Karpas-422 (cell line): ENCODE measurements around the gene APOBR. TPM values are rescaled to one million over a fixed set of nuclear protein-coding genes. Genes with fewer than 3 reads are reported as not detected.
"Not testable (repeated sequence)": the region's sequence is repeated elsewhere in the genome, so short reads cannot be mapped to it uniquely, and the experiment has no call there.

Source experiments
- DNase-seq: peaks from one replicate; pipeline ENCODE4 v3.0.0-alpha.2; 2015
- H2AFZ ChIP-seq: fragments of 200-600 bp; sonication (generic); 2 replicates; pipeline ENCODE4 v1.6.1; 2014; ENCODE audit warnings: antibody characterized with exemption, low read length, mixed read lengths
- H3K27ac ChIP-seq: fragments of 200-600 bp; sonication (generic); 2 replicates; pipeline ENCODE4 v1.5.1; 2014; ENCODE audit warnings: mild to moderate bottlenecking, low read length, moderate library complexity
- H3K27me3 ChIP-seq: fragments of 200-600 bp; sonication (generic); 2 replicates; pipeline ENCODE4 v1.6.1; 2014; ENCODE audit warnings: low read length, mixed read lengths
- H3K36me3 ChIP-seq: fragments of 200-600 bp; sonication (generic); 2 replicates; pipeline ENCODE4 v1.6.1; 2014; ENCODE audit warnings: low read length, mixed read lengths; ENCODE audit not compliant: insufficient read depth
- H3K4me1 ChIP-seq: fragments of 200-600 bp; sonication (generic); 2 replicates; pipeline ENCODE4 v1.6.1; 2014; ENCODE audit warnings: mild to moderate bottlenecking, low read length, mixed read lengths
- H3K4me2 ChIP-seq: fragments of 200-600 bp; sonication (generic); 2 replicates; pipeline ENCODE4 v1.6.1; 2014; ENCODE audit warnings: low read length, low read depth, mild to moderate bottlenecking; ENCODE audit not compliant: poor library complexity, severe bottlenecking
- H3K4me3 ChIP-seq: fragments of 200-600 bp; sonication (generic); 2 replicates; pipeline ENCODE4 v1.5.1; 2014; ENCODE audit warnings: mild to moderate bottlenecking, antibody characterized with exemption, low read length, mixed read lengths
- H3K79me2 ChIP-seq: fragments of 200-600 bp; sonication (generic); 2 replicates; pipeline ENCODE4 v1.6.1; 2014; ENCODE audit warnings: mild to moderate bottlenecking, low read length, mixed read lengths
- H3K9ac ChIP-seq: fragments of 200-600 bp; sonication (generic); 2 replicates; pipeline ENCODE4 v1.6.0; 2014; ENCODE audit warnings: low read length
- H3K9me2 ChIP-seq: fragments of 200-600 bp; sonication (generic), shearing (Covaris generic); replicated peaks from 2 replicates; pipeline ENCODE4 v1.6.0; 2014; ENCODE audit warnings: mild to moderate bottlenecking, low read length, moderate library complexity; ENCODE audit not compliant: insufficient read depth
- H3K9me3 ChIP-seq: fragments of 300-700, 200-600 bp; sonication (generic); 2 replicates; pipeline ENCODE4 v1.6.1; 2014; ENCODE audit warnings: low read length, mixed read lengths
- H4K20me1 ChIP-seq: fragments of 200-600 bp; sonication (generic); 2 replicates; pipeline ENCODE4 v1.6.1; 2014; ENCODE audit warnings: mild to moderate bottlenecking, antibody characterized with exemption, low read length, low read depth; ENCODE audit not compliant: insufficient read depth
- total RNA-seq: library from RNA; depleted of rRNA; stranded (reverse); fragments of >200 nt; shearing (Covaris generic); gene quantifications from 2 replicates; pipeline ENCODE4 v1.2.3, GENCODE V29; 2014; ENCODE audit warnings: low replicate concordance

The APOBR gene
- total RNA-seq, 1 experiment from 2014 or later: 0.41 TPM

GRCh38 chr16:28482026-28482425 lies 12.4 kb upstream of the APOBR start:
- Histone ChIP-seq H3K27ac (no peak overlapping the region), H3K4me3 (no peak overlapping the region), H3K4me2 (no peak overlapping the region), H3K36me3 (no peaks in the 10 kb centered on the region), H3K9ac (no peak overlapping the region), H3K79me2 (no peaks in the 10 kb centered on the region), H3K9me3 (no peaks in the 10 kb centered on the region), H3K9me2 (no peaks in the 10 kb centered on the region), H2AFZ (no peak overlapping the region), H3K4me1 (no peaks in the 10 kb centered on the region), H3K27me3 (no peaks in the 10 kb centered on the region), H4K20me1 (no peaks in the 10 kb centered on the region)
- no peak for DNase-seq

GRCh38 chr16:28483361-28483760 lies 11.1 kb upstream of the APOBR start:
- not testable (repeated sequence) for H3K36me3 ChIP-seq, H3K4me1 ChIP-seq, H3K9me3 ChIP-seq, H3K79me2 ChIP-seq, H3K27me3 ChIP-seq, H2AFZ ChIP-seq, H3K9me2 ChIP-seq, H3K9ac ChIP-seq, H4K20me1 ChIP-seq, H3K4me2 ChIP-seq, H3K4me3 ChIP-seq, DNase-seq, H3K27ac ChIP-seq

GRCh38 chr16:28486266-28486665 lies 8.2 kb upstream of the APOBR start:
- Histone ChIP-seq H3K9ac (no peak overlapping the region), H3K9me2 (no peaks in the 10 kb centered on the region), H3K9me3 (no peaks in the 10 kb centered on the region), H4K20me1 (no peaks in the 10 kb centered on the region), H3K4me2 (no peak overlapping the region), H3K4me1 (peaks cover 3% of the 10 kb centered on the region; the same call in 1 of the 2 replicates), H3K27me3 (no peaks in the 10 kb centered on the region), H3K4me3 (no peak overlapping the region), H3K27ac (no peak overlapping the region), H2AFZ (no peak overlapping the region), H3K79me2 (peaks cover 3% of the 10 kb centered on the region), H3K36me3 (no peaks in the 10 kb centered on the region)
- no peak for DNase-seq

- Histone ChIP-seq H4K20me1 (no peaks in the 10 kb centered on the region), H2AFZ (peak overlapping the region; percentile 99; the same call in 1 of the 2 replicates), H3K27ac (peak overlapping the region; percentile 20), H3K9ac (peak overlapping the region; percentile 83), H3K4me2 (peak overlapping the region; percentile 85), H3K79me2 (peaks cover 8% of the 10 kb centered on the region), H3K4me3 (peak overlapping the region; percentile 81), H3K36me3 (no peaks in the 10 kb centered on the region), H3K4me1 (peaks cover 34% of the 10 kb centered on the region), H3K9me2 (no peaks in the 10 kb centered on the region), H3K27me3 (no peaks in the 10 kb centered on the region), H3K9me3 (no peaks in the 10 kb centered on the region)
- peak; percentile 63 for DNase-seq
Measured at GRCh38 chr16:28491230-28491969, 3.0 kb upstream of the APOBR start.

GRCh38 chr16:28491970-28492474 lies 2.4 kb upstream of the APOBR start, which contains the start of gene CLN3:
TSS of gene CLN3 (minus strand) at chr16:28492074. CDS start at chr16:28491759, 315 bp downstream.
- peaks cover 8% of the 10 kb centered on the region for H3K79me2 ChIP-seq
- H3K4me3 ChIP-seq: peak within 1 kb of the TSS; percentile 81
- no peaks in the 10 kb centered on the region for H3K36me3 ChIP-seq
- H4K20me1 ChIP-seq: no peaks in the 10 kb centered on the region
- H3K27me3 ChIP-seq: no peaks in the 10 kb centered on the region
- H2AFZ ChIP-seq: peak within 1 kb of the TSS; percentile 99
- H3K27ac ChIP-seq: peak within 1 kb of the TSS; percentile 90
- H3K9ac ChIP-seq: peak within 1 kb of the TSS; percentile 83
- H3K4me2 ChIP-seq: peak within 1 kb of the TSS; percentile 85
- peak; percentile 97 for DNase-seq
- peaks cover 34% of the 10 kb centered on the region for H3K4me1 ChIP-seq
- H3K9me3 ChIP-seq: no peaks in the 10 kb centered on the region
- no peaks in the 10 kb centered on the region for H3K9me2 ChIP-seq

- Histone ChIP-seq H3K9me3 (no peaks in the 10 kb centered on the region), H3K27me3 (no peaks in the 10 kb centered on the region), H4K20me1 (no peaks in the 10 kb centered on the region), H3K27ac (peak overlapping the region; percentile 90), H2AFZ (peak overlapping the region; percentile 99; the same call in 1 of the 2 replicates), H3K79me2 (peaks cover 8% of the 10 kb centered on the region), H3K36me3 (no peaks in the 10 kb centered on the region), H3K4me2 (peak overlapping the region; percentile 85), H3K4me3 (peak overlapping the region; percentile 81), H3K9ac (peak overlapping the region; percentile 83), H3K4me1 (peaks cover 34% of the 10 kb centered on the region), H3K9me2 (no peaks in the 10 kb centered on the region)
- DNase-seq: no peak
Measured at GRCh38 chr16:28492511-28492910, 1.9 kb upstream of the APOBR start.

- Histone ChIP-seq H3K4me1 (peaks cover 34% of the 10 kb centered on the region), H3K9ac (peak overlapping the region; percentile 77; the same call in 1 of the 2 replicates), H3K27ac (peak overlapping the region; percentile 75; the same call in 1 of the 2 replicates), H3K9me2 (no peaks in the 10 kb centered on the region), H3K4me3 (no peak overlapping the region), H3K9me3 (no peaks in the 10 kb centered on the region), H4K20me1 (no peaks in the 10 kb centered on the region), H3K79me2 (peaks cover 8% of the 10 kb centered on the region), H3K36me3 (no peaks in the 10 kb centered on the region), H3K4me2 (peak overlapping the region; percentile 85), H2AFZ (0 out of 2 replicates have a peak overlapping the region, but pooled peaks have one; percentile 97), H3K27me3 (no peaks in the 10 kb centered on the region)
- no peak for DNase-seq
Measured at GRCh38 chr16:28495098-28495793, 803 bp downstream of the APOBR start.
